KBM-7 (cell line): Measurements from ENCODE around the gene CSDE1.
A peak's percentile ranks its signal among the peaks of the same experiment; 100 is the strongest.

Experiments
- DNase-seq: peaks from one replicate; pipeline ENCODE4 v3.0.0-alpha.2; 2015
- in situ Hi-C: fragments of 300-500 bp; cut with MboI; formaldehyde crosslinking; loops from 2 replicates; pipeline ENCODE4 v1.14.3; 2020; ENCODE audit warnings: low sequenced_read_pairs, low pct_unique_long_range_greater_than_20kb, mixed read lengths

CSDE1 gene

GRCh38 chr1:114670083-114671010, 87.4 kb downstream of the CSDE1 start:
- peak; percentile 87 for DNase-seq
- in situ Hi-C loops, result no loop called here

- in situ Hi-C loops, result no loop called here
- peak; percentile 81 for DNase-seq
These were observed 88.2 kb downstream of the CSDE1 start, which contains the start of gene DENND2C for GRCh38 chr1:114669562-114670082. Gene DENND2C (minus strand): TSS chr1:114670049. CDS start chr1:114625984, 44,065 bp downstream.

- in situ Hi-C loops, result no loop called here
- DNase-seq, result no peak
These were observed 88.8 kb downstream of the CSDE1 start for GRCh38 chr1:114668784-114669561.

- peak; percentile 40 for DNase-seq
- in situ Hi-C loops, result no loop called here
These were observed 89.4 kb downstream of the CSDE1 start for GRCh38 chr1:114668373-114668772.

- in situ Hi-C loops, result no loop called here
- no peak for DNase-seq
These were observed 90.8 kb downstream of the CSDE1 start for GRCh38 chr1:114666954-114667353.
